T-helper 22 cell (primary cell): ENCODE measurements around the gene IFT20.
A peak's percentile ranks its signal among the peaks of the same experiment; 100 is the strongest.
"Not testable (repeated sequence)": the region's sequence is repeated elsewhere in the genome, so short reads cannot be mapped to it uniquely, and the experiment has no call there.

Experiments used
- DNase-seq: peaks from one replicate; pipeline ENCODE4 v3.0.0-alpha.2; 2020; ENCODE audit warnings: low read depth

IFT20 gene

DNA sequence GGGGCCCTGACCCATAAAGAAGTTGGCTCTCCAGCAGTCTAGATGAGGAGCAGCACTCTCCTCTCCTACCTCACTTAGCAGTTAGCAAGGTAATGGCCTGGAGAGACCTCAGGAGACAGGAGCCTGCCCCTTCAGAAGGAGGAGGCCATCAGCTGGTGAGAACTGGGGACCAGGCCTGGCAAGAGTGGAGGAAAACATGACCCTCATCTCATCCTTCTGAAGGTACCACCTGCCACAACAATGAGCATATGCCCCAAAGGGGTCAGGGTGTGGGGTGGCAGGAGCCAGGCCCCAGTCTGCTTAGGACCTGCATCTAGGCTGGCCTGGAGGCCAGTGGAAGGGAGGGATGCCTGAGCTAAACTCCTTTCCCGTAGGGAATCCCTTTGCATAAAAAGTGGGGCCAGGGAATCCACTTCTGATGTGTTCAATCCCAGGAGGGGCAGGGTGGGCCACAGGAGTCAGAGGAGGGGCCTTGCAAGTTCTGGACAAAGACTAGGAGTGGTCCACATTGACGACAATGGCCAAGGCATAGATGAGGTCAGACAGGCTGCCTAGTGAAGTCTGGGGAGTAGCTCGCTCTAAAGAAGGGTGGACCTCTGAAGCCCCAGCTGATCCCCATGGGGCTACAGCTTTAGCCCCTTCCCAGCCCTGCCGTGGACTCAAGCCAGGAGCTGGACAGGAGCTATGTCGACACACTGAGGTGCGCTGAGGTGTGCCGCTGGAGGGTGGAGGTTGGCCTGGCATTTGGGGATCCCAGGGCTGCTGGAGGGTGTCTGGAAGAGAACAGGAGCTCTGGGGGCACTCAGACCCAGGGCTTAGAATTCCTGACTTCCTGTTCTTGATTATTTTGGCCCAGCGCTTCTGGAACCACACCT, 28.7 kb upstream of the IFT20 start:
- DNase-seq, result no peak

DNA sequence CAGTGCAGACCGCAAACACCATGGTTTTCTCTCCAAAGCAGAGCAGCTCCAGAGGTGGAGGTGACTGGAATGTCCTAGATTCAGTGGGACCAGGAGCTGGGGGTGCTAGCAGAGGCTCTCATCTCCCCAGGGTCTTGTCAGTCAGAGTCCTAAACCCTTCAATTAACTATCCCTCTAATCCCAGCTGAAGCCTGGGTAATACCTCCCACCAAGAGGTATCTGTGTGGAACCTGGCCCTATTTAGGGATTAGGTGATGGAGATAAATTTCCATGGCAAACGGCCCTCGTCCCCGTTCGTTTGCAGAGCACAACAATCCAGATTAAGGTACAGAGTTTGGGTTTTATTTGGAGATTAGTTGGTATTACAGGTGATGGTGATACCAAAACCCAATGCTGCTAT, 27.9 kb upstream of the IFT20 start:
- no peak for DNase-seq

DNA sequence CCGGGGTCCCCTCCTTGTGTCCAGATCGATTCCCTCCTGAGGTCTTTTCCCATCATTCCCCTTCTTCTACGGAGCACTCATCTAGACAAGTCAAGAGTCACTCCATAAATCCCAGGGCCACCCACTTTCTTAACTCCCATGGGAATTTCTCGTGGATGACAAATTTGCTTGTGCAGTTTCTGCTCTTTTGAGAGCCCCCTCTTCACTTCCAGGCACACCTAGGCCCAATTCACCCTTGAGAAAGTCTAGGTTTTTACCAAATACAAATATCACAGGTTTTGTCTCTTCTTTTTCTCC, 22.6 kb upstream of the IFT20 start:
- no peak for DNase-seq

DNA sequence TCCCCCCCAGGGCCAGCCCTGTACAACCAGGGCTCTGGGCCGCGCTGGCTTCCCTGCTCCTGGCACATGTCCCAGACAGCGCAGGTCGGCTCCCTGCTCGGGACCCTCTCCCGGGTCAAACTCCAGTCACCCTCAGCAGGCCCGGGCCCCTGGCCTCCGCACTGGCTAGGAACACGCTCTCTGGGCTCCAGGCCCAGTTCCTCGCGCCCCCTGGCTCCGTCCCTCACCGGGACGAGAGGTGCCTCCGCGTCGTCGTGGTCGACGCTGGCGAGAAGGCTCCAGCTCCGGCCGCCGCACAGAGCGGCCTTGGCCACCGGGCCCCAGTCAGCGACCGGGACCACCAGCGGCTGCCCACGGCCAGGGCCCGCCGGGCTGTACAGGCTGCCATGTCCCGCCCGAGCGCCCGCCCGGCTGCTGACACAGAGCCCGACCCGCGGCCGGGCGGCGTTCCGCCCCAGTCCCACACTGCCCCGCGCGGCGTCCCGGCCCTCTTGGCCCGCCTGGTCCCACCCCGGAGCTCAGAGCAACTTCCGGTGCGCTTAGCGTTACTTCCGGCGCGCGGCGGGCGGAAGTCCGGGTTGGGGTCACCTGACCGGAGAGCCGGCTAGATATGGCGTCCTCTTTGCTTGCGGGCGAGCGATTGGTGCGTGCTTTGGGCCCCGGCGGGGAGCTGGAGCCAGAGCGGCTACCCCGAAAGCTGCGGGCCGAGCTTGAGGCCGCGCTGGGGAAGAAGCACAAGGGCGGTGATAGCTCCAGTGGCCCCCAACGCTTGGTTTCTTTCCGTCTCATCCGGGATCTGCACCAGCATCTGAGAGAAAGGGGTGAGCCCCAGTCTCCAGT, 22.0 kb upstream of the IFT20 start, which contains the start of gene POLDIP2:
Gene POLDIP2 (minus strand): TSS at position 467 of the 840 bp plus-strand sequence. CDS start 79 bp downstream, at position 388.
- peak; percentile 92 for DNase-seq

DNA sequence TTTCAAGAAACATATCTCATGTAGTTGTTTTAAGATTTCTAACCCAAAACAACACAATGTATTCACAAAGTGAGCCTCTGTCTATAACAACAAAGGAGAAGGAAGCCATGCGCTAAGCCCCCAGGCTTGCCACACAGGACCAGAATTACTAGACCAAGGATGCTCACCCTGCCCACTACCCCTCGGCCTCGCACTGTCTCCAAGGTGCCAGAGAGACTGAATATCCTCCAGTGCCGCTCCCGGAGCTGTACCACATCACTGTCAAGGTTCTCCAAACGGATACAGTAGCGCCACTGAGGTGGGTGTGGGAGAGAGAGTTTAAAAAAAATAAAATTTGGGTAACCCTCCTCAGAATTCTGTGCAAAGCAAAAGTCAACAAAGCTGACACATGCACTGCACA, 15.0 kb upstream of the IFT20 start:
- no peak for DNase-seq

DNA sequence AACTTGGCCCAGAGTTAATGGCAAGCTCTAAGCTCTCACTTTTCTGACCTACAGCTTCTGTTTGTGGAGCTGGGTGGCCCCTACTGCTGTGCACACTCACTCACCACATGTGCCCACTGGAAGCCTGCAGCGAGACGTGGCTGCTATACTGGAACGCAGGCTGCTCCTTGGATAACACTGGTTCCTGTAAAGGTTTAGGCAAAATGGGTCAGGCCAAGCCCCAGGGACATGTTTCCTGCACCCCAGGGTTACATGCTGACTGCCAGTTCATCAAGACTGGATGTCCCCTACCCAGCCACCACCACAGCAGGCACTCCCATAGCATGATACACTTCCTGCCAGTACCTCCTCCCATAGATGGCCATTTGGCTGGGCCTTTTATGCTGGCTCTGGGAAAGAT, 13.7 kb upstream of the IFT20 start:
- DNase-seq, result no peak

DNA sequence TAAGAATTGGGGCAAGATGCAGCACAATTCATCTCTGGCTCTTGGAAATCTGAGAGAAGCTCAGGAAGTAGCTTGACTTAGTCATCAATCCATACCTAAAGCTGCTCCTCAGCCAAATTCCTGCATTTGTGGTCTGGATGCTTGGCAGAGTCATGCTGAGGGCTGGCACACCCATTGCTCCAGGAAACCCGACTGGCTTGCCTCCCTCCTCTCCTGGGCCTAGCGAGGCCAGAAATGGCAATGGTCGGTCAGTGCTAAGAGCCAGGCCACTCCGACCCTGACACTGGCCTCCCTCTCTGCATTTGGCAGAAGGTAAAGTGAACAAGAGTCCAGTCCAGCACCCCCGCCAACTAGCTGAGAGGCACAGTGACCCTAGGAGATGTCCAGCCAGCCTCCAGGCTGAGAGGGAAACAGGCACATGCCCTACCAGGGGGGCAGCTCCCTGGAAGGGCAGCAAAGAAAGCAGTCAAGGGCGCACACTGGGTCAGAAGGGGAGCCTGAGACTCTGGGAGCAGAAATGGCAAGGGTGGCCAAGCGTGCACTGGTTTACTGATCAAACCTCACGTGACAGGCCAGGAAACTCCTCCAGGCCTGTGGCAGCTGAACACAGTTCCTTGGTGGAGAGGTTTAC, 12.1 kb upstream of the IFT20 start:
- no peak for DNase-seq

DNA sequence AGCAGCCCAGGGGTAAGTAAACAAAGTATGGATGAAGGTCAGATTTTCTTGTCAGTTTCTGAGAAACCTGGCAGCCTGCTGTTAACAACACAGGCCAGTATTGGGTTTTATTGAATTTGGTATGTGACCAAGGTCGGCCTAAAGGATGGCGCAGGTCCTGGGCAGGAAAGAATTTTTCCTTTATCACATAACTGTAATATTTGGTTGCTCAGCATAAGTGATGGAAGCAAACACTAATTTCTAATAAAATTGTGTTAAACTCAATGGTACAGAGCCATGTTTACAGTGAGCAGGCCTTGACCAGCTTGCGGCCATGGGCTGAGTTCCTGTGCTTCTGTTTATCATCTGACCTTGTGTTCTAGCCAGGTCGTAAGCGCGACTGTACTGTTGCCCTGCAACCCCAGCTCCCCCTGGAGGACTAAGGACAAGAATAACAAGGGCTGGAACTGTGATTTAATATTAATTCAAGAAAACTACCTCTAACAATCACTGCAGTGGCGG, 11.5 kb upstream of the IFT20 start:
- DNase-seq, result no peak

DNA sequence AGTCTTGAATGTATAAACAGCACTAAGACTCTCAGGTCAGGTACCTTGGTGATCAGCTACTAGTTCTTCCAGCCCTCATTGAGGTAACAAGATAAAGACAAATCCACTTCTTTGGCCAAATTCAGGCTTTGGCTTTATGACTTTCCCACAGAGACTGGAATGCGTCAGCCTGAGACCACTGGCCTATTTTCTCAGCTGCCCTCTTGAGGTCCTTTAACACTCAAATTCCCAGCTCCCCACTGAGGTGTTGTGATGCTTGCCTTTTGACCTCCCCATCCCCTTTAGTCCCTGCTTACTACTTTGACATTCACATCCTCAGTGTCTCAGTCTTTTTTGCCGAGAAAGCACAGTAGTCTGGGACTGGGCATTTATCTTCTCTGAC, 10.9 kb upstream of the IFT20 start:
- DNase-seq, result no peak

DNA sequence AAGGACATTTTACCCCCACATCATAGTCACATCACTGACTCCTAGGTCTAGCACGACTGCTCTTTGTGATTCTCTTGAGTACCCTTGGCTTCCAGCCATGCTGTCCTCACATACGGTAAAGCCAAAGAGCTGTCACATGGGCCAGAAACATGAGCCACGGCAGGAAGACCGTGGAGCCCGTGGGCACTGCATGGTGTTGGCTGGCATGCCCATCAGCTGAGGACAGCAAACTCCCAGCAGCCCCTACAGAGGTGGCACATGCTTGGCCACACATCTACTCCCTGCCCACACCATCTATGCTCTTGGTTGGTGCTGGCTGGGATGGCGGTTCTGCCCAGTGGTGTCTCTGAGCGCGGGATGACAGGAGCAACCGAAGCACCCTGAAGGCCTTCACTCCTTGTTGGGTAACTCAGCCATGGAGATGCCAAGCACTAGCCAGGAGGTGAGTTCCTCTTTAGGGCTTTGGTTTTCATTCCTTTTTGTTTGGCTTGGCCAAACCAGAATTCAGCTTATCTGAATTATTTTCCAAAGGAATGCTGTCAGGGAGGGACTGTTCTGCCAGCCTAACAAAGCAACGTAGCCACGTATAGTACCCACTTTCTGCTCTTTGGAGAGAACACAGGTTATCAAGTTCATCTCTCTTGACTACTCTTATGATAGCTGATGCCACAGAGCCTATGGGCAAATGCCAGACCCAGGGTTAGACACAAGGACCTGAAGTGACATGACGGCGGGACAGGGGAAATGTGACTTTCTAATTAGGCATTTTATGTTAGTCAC, 10.3 kb upstream of the IFT20 start:
- DNase-seq, result no peak

DNA sequence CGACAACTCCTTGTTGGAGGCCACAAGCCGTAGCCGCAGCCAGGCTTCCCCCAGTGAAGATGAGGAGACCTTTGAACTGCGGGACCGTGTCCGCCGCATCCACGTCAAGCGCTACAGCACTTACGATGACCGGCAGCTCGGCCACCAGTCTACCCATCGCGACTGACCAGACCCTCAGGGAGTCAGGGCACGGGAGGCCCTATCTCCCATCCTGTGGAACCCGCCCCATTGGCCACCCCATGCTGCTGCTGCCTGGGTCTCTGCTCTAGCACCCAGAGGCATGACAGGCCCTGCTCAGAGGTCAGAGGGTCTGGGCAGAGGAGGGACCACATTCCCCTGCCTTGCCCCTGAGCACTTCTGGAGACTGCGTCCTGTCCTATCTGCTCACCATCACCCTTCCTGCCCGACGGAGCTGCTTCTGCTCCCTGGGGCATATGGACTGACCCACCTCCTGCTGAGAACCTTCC, 9.2 kb upstream of the IFT20 start:
- no peak for DNase-seq

DNA sequence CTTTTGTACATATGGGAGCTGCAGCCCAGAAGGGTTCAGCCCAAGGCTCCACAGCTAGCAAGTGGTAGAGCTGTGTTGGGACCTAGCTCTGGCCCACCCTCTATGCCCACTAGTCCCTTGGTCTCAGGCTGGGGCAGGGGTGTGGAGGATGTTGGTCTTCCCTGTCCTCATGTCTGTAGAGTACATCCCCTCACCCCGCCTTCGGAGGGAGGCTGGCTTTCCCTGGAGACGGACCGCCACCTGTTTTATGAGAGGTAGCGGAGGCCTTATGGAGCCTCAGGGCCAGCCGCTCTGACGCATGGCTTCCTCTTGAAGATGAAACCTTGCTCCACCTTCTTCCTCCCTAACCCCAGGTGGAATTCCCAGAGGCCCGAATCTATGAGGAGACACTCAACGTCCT, 8.7 kb upstream of the IFT20 start:
- no peak for DNase-seq

DNA sequence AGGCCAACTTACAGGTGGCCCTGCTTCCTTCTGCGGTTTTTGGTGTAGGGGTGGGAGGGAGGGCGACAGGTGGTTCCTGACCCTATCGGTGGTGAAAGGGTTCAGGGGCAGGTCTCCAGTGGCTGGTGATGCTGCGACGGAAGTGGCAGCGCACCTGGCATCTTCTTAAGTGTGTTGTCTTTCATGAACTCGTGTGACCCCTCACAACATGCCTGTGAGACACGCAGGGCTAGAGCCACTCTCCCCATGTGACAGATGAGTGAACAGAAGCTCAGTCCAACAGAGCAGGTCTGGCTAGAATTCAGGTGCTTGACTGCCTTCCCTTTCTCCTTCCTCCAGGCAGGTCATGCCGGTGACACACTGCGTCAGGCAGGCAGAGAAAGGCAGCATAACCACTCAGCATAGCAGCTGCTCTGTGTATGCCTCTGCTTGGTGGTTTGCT, 8.2 kb upstream of the IFT20 start:
- no peak for DNase-seq

DNA sequence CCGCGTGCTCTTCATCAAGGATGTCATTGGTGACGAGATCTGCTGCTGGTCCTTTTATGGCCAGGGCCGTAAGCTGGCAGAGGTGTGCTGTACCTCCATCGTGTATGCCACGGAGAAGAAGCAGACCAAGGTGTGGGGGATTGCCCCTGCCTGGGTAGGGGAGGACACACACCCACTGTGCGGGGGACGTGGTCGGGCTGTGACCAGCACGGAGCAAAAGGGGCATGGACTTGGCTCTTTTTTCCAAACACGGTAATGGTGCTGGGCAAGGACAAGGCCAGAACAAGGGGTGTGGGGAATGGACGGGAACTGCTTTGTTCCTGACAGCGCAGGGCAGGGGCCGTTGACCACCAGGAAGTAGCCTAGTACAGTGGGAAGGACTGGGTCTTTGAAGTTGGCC, 7.0 kb upstream of the IFT20 start:
- DNase-seq, result no peak

DNA sequence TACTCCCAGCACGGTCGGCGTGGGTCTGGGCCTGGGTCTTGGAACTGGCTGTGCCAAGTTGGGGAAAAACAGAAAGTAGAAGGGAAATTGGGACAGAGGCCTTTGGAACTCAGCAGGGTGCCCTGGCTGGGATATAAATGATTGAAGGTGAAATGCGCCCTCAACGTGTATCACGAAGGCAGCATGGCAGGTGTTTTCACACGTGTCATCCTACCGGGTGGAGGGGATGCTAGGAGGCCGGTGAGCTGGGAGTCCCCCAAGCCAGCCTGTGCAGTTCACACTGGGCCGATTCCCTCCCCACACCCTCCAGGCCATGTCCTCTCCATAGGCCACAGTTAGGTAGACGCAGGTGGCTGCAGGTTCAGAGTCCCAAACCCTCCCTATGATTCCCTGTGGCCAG, 6.2 kb upstream of the IFT20 start:
- DNase-seq, result no peak

DNA sequence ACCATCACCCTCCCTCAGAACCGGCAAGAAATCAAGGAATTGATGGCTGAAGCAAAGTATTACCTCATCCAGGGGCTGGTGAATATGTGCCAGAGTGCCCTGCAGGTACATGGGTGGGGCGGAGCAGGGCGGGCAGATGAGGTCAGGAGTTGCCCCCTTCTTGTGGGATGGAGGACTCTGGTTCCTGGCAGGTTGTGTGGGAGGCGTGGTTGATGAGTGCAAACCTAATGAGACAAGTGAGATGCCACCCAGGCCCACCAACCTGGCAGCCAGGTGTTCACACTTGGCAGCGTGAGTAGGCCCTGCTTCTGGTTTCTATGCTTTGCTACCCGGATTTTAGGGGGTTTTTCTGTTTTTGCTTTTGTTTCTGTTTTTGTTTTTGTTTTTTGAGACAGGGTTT, 5.1 kb upstream of the IFT20 start:
- no peak for DNase-seq

DNA sequence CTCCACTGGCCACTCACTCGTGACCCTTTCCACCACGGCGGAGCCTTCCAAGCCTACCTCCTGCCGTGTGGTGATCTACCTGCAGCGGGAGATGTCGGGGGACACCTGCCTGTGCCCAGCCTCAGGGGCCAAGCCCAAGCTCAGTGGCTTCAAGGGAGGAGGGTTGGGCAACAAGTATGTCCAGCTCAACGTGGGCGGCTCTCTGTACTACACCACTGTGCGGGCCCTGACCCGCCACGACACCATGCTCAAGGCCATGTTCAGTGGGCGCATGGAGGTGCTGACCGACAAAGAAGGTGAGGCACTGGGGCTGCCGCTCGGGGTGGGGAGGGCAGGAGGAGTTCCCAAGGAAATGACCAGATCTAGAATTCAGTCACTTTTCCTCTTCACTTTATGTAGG, 4.2 kb upstream of the IFT20 start:
- DNase-seq, result no peak

DNA sequence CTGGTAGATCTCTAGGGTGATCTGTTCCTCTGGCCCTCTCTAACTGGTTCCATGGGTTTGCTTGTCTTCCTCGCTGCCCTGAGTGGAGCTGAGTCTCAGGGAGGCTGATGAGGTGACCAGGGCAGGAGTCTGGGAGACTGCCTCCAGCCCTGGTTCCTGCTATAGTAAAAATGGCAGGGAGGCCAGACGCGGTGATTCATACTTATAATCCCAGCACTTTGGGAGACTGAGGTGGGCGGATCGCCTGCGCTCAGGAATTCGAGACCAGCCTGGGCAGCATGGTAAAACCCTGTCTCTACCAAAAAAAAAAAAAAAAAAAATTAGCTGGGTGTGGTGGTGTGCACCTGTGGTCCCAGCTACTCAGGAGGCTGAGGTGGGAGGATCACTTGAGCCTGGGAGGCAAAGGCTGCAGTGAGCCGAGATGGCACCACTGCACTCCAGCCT, 3.5 kb upstream of the IFT20 start:
- DNase-seq, result not testable (repeated sequence)

DNA sequence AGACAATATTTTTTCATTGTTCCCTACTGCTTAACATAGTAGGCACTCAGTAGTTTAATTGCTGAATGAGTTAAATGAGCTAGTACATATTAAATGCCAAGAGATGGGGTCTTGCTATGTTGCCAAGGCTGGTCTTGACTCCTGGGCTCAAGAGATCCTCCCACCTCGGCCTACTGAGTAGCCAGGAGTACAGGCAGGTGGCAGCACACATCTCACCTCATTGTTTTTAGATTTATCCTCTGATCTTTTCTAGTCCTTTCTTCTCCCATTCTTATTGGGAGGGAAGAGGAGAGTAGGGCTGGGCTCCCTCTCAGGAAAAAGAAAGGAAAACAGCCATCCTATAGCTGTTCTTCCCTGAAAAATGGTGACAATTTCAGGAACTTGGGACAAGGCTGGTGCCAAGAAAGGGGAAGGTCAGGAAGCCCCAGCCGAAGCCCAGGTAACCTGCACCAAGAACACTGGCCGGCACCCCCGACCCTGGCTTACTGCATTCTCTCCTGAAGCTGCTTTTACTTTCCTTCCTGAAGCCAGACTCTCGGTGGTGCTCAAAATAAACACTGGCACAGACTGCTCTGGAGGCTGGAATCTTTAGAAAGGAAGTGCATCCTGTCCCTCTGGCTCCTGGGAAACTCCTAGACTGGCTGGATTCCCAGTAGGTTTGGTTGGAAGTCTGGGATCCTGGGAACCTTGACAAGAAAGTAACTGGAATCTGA, 2.9 kb upstream of the IFT20 start:
- no peak for DNase-seq

DNA sequence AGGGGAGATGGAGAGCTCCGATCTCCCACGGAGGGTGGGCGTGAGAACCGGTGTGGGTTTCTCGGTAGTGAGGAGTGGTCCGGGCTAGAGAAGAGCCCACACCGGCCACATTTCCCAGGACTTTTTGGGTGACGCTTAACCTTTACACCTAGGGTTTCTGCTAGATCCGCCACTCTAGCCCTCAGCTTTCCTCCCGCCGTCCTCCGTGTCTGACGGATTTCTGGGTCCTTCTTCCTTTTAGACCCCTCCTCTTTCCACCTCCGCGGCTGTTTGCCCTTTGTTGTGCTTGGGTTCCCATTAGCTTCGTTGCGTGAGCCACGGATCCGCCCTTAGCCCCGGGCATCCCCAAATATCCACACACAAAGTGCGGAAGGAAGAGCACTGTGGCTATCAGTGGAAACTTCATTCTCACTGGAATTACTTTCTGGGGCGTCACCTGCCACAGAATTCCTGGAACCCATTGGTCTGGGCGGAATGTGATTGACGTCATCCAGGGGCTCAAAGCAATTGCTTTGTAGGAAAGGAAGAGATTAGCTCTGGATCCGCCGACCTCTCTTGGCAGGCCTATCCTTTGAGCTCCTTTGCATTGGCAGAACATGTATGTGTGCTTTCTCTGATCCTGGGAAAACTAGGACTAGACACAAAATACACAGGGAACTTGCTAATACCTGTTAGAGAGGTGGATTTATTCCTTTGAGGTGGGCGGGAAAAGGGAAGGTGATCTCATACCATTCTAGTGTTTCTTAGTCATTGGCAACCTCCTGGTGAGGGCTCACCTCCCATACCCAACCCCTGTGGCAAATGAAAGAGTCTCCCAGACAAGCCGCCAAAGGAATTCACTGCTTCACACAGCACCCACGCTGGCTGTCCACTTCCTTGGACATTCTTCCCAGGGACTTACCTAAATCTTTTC, 943 bp upstream of the IFT20 start:
- DNase-seq, result no peak
